Esophagus squamous epithelium (tissue), 4 donors: ENCODE measurements around the gene SPTY2D1.

ENCODE experiments used
- POLR2A ChIP-seq, 4 donors: fragments of 450-650 bp; IDR thresholded peaks; one replicate each; pipeline ENCODE4 v1.6.1; 2017; ENCODE audit warnings: antibody characterized with exemption in 4 of 4, mild to moderate bottlenecking in 4 of 4, moderate library complexity in 3 of 4
- TF ChIP-seq, protein P1 (sequence below), 6 experiments: fragments of 450-650 bp in 4 of 6; fragments of 200-600 bp in 2 of 6; sonication (generic) in 2 of 6; IDR thresholded peaks; one replicate each; pipeline ENCODE4 v1.5.1; 2016 to 2019; ENCODE audit warnings: antibody characterized with exemption in 6 of 6, mild to moderate bottlenecking in 4 of 6, moderate library complexity in 4 of 6

DNA sequence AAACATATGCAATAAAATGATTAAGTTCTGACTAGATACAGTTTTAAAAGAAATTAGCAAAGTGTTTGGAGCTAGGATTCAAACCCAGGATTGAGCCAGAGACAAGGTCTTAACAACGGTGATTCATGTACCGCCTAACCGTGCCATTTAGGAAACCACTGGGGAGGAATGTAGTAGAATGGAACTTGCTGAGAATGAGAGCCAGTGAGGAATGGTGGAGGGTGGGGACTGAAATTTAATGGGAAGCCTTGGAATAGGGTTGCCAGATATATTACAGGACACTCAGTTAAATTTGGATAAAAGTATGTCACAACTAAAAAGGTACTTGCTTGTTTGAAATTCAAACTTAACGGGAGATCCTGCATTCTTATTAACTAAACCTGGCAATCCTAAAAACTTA is 34.0 kb upstream of the SPTY2D1 start:
- TF ChIP-seq, protein P1, sequence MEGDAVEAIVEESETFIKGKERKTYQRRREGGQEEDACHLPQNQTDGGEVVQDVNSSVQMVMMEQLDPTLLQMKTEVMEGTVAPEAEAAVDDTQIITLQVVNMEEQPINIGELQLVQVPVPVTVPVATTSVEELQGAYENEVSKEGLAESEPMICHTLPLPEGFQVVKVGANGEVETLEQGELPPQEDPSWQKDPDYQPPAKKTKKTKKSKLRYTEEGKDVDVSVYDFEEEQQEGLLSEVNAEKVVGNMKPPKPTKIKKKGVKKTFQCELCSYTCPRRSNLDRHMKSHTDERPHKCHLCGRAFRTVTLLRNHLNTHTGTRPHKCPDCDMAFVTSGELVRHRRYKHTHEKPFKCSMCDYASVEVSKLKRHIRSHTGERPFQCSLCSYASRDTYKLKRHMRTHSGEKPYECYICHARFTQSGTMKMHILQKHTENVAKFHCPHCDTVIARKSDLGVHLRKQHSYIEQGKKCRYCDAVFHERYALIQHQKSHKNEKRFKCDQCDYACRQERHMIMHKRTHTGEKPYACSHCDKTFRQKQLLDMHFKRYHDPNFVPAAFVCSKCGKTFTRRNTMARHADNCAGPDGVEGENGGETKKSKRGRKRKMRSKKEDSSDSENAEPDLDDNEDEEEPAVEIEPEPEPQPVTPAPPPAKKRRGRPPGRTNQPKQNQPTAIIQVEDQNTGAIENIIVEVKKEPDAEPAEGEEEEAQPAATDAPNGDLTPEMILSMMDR (IDR thresholded peaks at IDR 0.05) = no peak
- no peak for TF ChIP-seq POLR2A (IDR thresholded peaks at IDR 0.05)
